H54 (cell line): ENCODE data around the gene STK38.
"Not testable (repeated sequence)": the region's sequence is repeated elsewhere in the genome, so short reads cannot be mapped to it uniquely, and the experiment has no call there.

Source experiments
- DNase-seq: peaks from one replicate; pipeline ENCODE4 v3.0.0; 2011; ENCODE audit warnings: low spot score, mixed read lengths; ENCODE audit not compliant: insufficient read length
- FAIRE-seq: peaks from 3 replicates; lab custom pipeline; 2011; peaks lifted over from hg19 to GRCh38; lab: Jason Lieb, UNC
- POLR2A ChIP-seq: IDR thresholded peaks from 2 replicates; pipeline ENCODE4 v1.6.1; 2011; ENCODE audit warnings: low read depth, mild to moderate bottlenecking, low read length

STK38 gene

GRCh38 chr6:36546920-36547645 is at the start of gene STK38:
TSS of gene STK38 (minus strand) at chr6:36547479. CDS start at chr6:36540202, 7,277 bp downstream.
- FAIRE-seq (peak; percentile 30), DNase-seq (peak; percentile 93)
- TF ChIP-seq POLR2A, result peak; percentile 96

- no peak for FAIRE-seq
These were observed 49.1 kb upstream of the STK38 start for GRCh38 chr6:36596356-36596755.

GRCh38 chr6:36594816-36595643 is 47.8 kb upstream of the STK38 start:
- no peak for FAIRE-seq
- TF ChIP-seq POLR2A, result no peak
- DNase-seq, result no peak

More at GRCh38 chr6:36596356-36596755, 49.1 kb upstream of the STK38 start:
- DNase-seq, result no peak
- no peak for TF ChIP-seq POLR2A

GRCh38 chr6:36594029-36594815 is 46.9 kb upstream of the STK38 start, which contains the start of gene SRSF3:
TSS of gene SRSF3 (plus strand) at chr6:36594362. CDS start at chr6:36596763, 2,401 bp downstream.
- FAIRE-seq (peak; percentile 75), DNase-seq (peak; percentile 77)
- TF ChIP-seq POLR2A, result peak; percentile 96

GRCh38 chr6:36593569-36594028 is 46.3 kb upstream of the STK38 start:
- TF ChIP-seq POLR2A, result no peak
- no peak for DNase-seq
- no peak for FAIRE-seq

- DNase-seq (no peak), FAIRE-seq (no peak)
- TF ChIP-seq POLR2A, result no peak
These were observed 45.0 kb upstream of the STK38 start for GRCh38 chr6:36592221-36592655.

- no peak for TF ChIP-seq POLR2A
- FAIRE-seq (peak; percentile 84), DNase-seq (peak; percentile 57)
These were observed 43.0 kb upstream of the STK38 start for GRCh38 chr6:36590237-36590636.

GRCh38 chr6:36589025-36589400 is 41.7 kb upstream of the STK38 start:
- not testable (repeated sequence) for DNase-seq

GRCh38 chr6:36586606-36587005 is 39.3 kb upstream of the STK38 start:
- FAIRE-seq, result no peak
- TF ChIP-seq POLR2A, result no peak
- DNase-seq, result no peak

More at GRCh38 chr6:36589025-36589400, 41.7 kb upstream of the STK38 start:
- not testable (repeated sequence) for FAIRE-seq

GRCh38 chr6:36581716-36582115 is 34.4 kb upstream of the STK38 start:
- TF ChIP-seq POLR2A, result no peak
- FAIRE-seq, result no peak
- no peak for DNase-seq

GRCh38 chr6:36580184-36580526 is 32.9 kb upstream of the STK38 start:
- FAIRE-seq (no peak), DNase-seq (no peak)
- TF ChIP-seq POLR2A, result no peak

GRCh38 chr6:36578431-36578830 is 31.2 kb upstream of the STK38 start:
- no peak for FAIRE-seq
- no peak for TF ChIP-seq POLR2A
- DNase-seq, result no peak

- DNase-seq (no peak), FAIRE-seq (no peak)
- TF ChIP-seq POLR2A, result no peak
These were observed 30.8 kb upstream of the STK38 start for GRCh38 chr6:36578030-36578429.
